ENCODE data around the gene ZAP70.
"Not testable (repeated sequence)": the region's sequence is repeated elsewhere in the genome, so short reads cannot be mapped to it uniquely, and the experiment has no call there.

ZAP70 gene

GRCh38 chr2:97711394-97711711, 2.0 kb upstream of the ZAP70 start:
- no peak overlapping the region for H3K27ac ChIP-seq
- no peaks in the 10 kb centered on the region for H3K27me3 ChIP-seq
- H3K4me3 ChIP-seq (ENCODE audit: low read depth in 1 of 2, low read length in 1 of 2), result no peak overlapping the region
- no peaks in the 10 kb centered on the region for H3K4me1 ChIP-seq (ENCODE audit: control insufficient read depth in 1 of 2, insufficient read depth in 1 of 2, low read depth in 1 of 2, low read length in 1 of 2)
- TF ChIP-seq CTCF (IDR thresholded peaks at IDR 0.05), result no peak
- H3K36me3 ChIP-seq, result no peaks in the 10 kb centered on the region
- no peaks in the 10 kb centered on the region for H3K9me3 ChIP-seq

GRCh38 chr2:97712175-97712574, 1.2 kb upstream of the ZAP70 start:
- not testable (repeated sequence) for H3K4me3 ChIP-seq (ENCODE audit: low read depth in 1 of 2, low read length in 1 of 2); H3K36me3 ChIP-seq; H3K9me3 ChIP-seq; H3K27me3 ChIP-seq; H3K4me1 ChIP-seq (ENCODE audit: control insufficient read depth in 1 of 2, insufficient read depth in 1 of 2, low read depth in 1 of 2, low read length in 1 of 2); H3K27ac ChIP-seq

- no peak overlapping the region for H3K4me3 ChIP-seq (ENCODE audit: low read depth in 1 of 2, low read length in 1 of 2)
- H3K27ac ChIP-seq, result no peak overlapping the region
- TF ChIP-seq CTCF (IDR thresholded peaks at IDR 0.05), result no peak
- H3K27me3 ChIP-seq, result no peaks in the 10 kb centered on the region
- no peaks in the 10 kb centered on the region for H3K36me3 ChIP-seq
- H3K4me1 ChIP-seq (ENCODE audit: control insufficient read depth in 1 of 2, insufficient read depth in 1 of 2, low read depth in 1 of 2, low read length in 1 of 2), result peaks cover 0 to 1% of the 10 kb centered on the region in 2 experiments
- no peaks in the 10 kb centered on the region for H3K9me3 ChIP-seq
Observed at GRCh38 chr2:97712693-97713295, 582 bp upstream of the ZAP70 start.

- no peaks in the 10 kb centered on the region for H3K36me3 ChIP-seq
- no peak overlapping the region for H3K27ac ChIP-seq
- H3K9me3 ChIP-seq, result no peaks in the 10 kb centered on the region
- no peak for TF ChIP-seq CTCF (IDR thresholded peaks at IDR 0.05)
- H3K27me3 ChIP-seq, result no peaks in the 10 kb centered on the region
- H3K4me1 ChIP-seq (ENCODE audit: control insufficient read depth in 1 of 2, insufficient read depth in 1 of 2, low read depth in 1 of 2, low read length in 1 of 2), result peaks cover 14 to 17% of the 10 kb centered on the region in 2 experiments
- H3K4me3 ChIP-seq (ENCODE audit: low read depth in 1 of 2, low read length in 1 of 2), result no peak overlapping the region
Observed at GRCh38 chr2:97714084-97714949, 941 bp downstream of the ZAP70 start.

- TF ChIP-seq CTCF (IDR thresholded peaks at IDR 0.05), result no peak
- Histone ChIP-seq H3K27ac (no peak overlapping the region), H3K9me3 (no peaks in the 10 kb centered on the region), H3K36me3 (no peaks in the 10 kb centered on the region), H3K27me3 (no peaks in the 10 kb centered on the region), H3K4me1 (ENCODE audit: control insufficient read depth in 1 of 2, insufficient read depth in 1 of 2, low read depth in 1 of 2, low read length in 1 of 2) (peaks cover 19 to 22% of the 10 kb centered on the region in 2 experiments), H3K4me3 (ENCODE audit: low read depth in 1 of 2, low read length in 1 of 2) (no peak overlapping the region)
Observed at GRCh38 chr2:97714950-97715652, 1.7 kb downstream of the ZAP70 start.
